Measurements from ENCODE around the gene MAP3K7.

MAP3K7 gene

GRCh38 chr6:90586836-90587638, at the start of gene MAP3K7:
MAP3K7 (minus strand) TSS chr6:90587072; CDS start chr6:90586883, 189 bp downstream.
- DNase-seq (ENCODE audit: low spot score) = peak; percentile 92

DNA sequence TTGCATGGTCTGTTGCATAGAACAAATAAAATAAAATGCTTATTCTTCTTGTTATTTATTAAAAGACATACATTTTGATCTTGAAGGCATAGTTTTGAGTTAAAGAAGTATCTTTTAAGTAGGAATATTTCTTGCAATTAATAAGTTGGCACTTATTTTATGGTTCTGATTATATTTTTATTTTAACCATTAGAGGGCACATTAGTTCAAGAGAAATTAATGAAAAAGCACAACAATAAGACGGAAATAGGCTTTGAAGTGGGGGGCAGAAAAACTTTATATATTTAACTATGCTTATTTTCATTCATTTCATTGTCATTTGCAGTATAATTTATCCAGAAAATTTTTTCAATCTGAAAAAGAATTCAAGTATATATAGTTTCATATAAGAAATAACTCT, 44.2 kb upstream of the MAP3K7 start:
- no peak for DNase-seq (ENCODE audit: low spot score)

DNA sequence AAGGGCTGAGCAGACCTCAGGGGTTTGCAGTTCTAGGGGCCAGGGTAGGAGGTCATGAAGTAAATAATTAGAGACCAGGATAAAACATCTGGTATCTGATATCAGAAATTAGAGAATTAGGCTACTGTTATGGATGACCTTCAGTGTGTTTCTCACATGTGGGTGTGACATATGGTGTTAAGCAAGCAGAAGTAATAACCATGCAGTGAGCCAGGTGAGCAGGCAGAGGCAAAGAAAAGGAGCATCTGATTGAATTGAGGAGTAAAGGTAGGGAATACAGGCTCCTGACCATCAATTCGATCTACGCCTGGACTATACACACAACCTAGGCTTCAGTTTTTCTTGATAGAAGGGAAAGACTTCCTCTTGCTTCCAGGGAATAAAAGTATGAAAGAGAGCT, 34.7 kb upstream of the MAP3K7 start:
- DNase-seq (ENCODE audit: low spot score) = no peak

- no peak for DNase-seq (ENCODE audit: low spot score)
These were observed 32.3 kb upstream of the MAP3K7 start for GRCh38 chr6:90619221-90619620.

GRCh38 chr6:90612313-90612680, 25.4 kb upstream of the MAP3K7 start:
- DNase-seq (ENCODE audit: low spot score) = no peak

DNA sequence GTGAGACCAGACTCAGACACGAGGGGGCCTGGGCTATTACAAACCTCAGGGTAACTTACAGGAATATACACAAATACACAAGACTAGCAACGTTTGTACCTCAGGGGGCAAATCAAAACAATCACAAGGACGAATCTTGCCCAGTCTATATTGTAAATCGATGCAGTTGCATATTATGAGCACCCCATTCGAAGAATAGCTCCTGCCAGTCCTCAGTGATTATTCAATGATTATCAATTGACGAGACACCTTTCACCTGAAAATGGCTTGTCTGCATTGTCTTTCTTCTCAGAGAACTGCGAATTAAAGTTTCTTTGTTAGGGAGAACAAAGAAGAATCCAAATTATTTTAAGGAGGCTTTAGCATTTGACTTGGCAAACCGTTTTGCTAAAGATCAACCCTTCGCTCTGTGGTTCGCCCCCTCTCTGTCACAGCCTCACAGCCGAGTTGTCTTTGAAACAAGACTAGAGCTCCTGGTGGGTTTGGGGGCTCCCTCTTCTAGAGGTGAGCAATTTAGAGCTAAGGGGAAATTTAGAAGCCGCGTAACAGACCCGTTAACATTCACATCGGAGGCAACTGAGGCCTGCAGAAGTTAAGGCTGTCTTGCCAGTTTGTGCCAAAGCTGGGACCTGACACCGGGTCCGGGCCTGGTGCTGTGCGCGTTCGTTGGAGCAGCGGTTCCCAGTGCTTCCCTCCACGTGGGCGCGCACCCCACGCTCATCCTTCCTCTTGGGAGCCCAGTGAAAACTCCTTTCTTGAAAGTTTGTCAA, 24.9 kb upstream of the MAP3K7 start:
- peak; percentile 2 for DNase-seq (ENCODE audit: low spot score)

GRCh38 chr6:90610751-90611542, 24.1 kb upstream of the MAP3K7 start:
- DNase-seq (ENCODE audit: low spot score) = peak; percentile 24

GRCh38 chr6:90610301-90610750, 23.5 kb upstream of the MAP3K7 start:
- DNase-seq (ENCODE audit: low spot score) = peak; percentile 8

DNA sequence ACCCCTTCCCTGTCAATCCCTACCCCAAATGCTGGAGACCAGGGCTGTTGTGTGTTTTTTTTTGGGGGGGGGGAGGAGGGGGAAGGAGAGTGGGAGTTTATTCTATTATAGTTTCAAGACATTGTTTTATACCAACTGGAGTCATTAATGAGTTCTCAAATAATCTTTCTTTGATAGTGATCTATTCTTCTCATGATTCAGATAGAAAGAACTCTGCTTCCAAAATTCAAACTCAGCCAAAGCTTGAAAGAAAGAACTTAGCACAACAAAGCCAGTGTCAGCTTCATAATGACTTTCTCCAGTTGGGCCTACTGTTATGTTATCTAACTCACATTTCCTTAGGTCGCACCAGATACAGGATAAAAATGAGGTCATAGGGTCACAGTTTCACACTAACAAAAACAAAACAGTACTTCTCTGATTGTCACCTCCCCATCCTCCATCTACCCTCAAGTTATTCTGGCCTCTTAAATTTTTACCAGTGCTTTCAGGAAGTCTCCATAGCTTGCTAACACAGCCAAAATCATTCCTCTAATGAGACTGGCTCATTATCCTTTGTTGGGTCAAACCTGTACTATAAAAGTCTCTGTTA, 19.0 kb upstream of the MAP3K7 start:
- no peak for DNase-seq (ENCODE audit: low spot score)

DNA sequence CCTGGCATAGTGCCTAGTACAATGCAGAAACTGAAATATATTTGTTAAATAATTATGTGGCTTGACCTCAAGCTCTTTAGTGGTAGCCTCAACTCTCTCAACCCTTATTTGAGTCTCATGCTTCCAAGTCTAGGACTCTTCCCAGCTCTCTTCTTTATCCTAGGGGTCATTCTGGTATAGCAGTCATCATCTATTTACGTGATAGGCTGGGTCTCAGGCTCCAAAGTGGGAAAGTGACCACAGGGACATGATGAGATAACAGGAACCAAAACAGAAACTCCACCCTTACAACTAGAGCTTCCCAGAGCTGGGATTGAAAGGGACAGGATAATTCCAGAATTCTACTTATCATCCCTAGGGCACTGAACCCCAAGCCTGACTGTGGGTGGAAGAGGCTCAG, 17.7 kb upstream of the MAP3K7 start:
- no peak for DNase-seq (ENCODE audit: low spot score)

GRCh38 chr6:90599151-90599550, 12.3 kb upstream of the MAP3K7 start:
- DNase-seq (ENCODE audit: low spot score) = no peak

DNA sequence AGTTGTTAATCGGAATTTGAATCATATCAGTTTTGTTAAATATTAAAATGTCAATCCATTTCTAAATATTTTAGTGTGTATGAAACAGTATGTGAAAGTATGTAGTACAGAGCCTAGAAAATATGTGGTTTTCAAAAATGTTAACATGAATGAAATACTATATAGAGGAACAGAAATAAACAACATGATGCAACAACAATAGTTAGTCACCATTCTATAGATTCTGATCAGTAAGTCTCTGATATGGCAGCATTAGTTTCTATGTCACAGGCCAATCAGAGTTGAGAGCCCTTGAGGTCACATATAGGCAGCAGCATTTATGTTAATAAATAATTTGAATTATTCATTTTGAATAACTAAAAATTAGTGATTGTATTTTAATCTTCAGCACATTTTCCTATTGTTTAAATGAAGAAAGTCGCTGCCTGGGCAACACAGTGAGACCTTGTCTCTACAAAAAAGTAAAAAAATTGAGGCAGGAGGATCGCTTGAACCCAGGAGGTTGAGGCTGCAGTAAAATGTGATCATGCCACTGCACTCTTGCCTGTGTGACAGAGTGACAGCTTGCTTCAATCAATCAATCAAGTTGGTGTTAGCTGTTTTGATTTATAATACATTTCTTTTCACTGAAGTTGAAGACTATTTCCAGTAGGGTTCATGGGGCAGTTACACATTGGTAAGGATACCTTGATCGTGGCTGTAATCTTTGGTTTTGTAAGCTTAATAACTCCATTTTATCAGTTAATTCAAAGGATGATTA, 11.5 kb upstream of the MAP3K7 start:
- DNase-seq (ENCODE audit: low spot score) = no peak

GRCh38 chr6:90596967-90597539, 10.2 kb upstream of the MAP3K7 start:
- DNase-seq (ENCODE audit: low spot score) = no peak

- no peak for DNase-seq (ENCODE audit: low spot score)
These were observed 9.0 kb upstream of the MAP3K7 start for GRCh38 chr6:90595854-90596253.

DNA sequence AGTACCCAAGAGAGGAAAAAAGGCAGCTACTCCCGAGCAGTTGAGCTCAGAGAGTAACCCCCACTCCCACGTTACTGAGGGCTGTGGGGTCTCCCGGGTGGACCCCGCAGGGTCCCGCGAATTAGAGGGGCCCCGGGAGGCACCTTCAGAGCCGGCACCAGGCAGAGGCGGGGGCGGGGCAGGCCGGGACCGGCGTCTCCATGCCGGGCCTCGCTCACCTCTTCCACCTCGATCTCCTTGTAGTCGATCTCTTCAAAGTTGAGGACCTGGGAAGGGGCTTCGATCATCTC, 381 bp downstream of the MAP3K7 start:
- DNase-seq (ENCODE audit: low spot score) = no peak

- DNase-seq (ENCODE audit: low spot score) = no peak
These were observed 2.1 kb downstream of the MAP3K7 start for GRCh38 chr6:90584636-90585255.

DNA sequence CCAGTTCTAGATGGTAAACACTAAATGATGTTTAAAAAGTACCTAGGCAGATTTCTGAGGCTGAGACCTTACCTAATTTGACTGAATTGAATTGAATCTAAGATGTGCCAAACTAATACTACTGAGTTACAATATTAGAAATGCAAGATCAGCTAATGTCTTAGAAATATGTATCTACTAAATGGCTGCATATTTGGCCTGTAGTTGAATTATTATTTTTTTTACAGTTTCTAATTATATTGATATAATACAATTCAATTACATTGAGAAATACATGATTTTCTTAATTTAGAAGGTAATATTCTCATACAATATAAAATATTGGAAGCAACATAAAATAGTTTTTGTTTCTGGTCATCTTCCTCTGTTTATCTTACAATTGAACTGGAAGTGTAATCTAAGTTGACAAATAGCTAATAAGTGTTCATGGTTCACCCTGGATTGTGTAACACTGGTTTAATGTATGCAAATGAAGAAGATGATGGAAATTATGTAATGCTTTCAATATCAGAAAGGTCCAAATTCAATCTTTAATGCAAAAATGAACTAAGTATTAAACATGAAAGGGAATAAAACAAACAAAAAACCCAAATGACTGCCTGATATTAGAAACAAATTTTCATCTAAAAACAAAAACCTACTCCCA, 2.9 kb downstream of the MAP3K7 start:
- no peak for DNase-seq (ENCODE audit: low spot score)

DNA sequence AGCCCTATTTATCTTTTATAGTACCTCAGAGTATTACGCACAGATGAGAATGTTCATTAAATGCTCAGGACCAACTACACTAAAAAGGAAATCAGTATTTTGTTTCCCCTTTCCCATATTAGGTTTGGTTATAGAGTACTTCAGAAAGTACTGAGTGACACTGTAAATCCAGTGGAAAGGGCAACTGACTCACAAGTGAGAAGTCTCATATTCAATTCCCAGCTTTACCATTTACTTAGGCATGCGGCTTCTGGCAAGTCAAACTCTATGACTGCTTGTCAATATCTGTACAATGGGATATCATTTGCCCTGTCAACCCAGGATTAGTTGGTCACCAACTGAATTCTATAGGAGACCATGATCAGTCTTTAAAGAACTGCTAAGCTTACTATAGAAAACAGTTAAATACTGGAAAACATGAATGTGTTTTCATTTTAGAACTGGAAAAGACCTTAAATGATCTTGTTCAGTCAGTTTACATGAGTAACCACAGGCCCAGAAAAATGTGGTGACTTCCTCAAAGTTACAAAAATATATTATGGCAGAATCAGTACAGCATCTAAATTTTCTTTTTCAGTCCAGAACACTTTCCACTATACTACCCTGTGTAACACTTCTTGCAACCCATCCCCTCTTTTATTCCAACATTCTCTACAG, 3.6 kb downstream of the MAP3K7 start:
- no peak for DNase-seq (ENCODE audit: low spot score)

DNA sequence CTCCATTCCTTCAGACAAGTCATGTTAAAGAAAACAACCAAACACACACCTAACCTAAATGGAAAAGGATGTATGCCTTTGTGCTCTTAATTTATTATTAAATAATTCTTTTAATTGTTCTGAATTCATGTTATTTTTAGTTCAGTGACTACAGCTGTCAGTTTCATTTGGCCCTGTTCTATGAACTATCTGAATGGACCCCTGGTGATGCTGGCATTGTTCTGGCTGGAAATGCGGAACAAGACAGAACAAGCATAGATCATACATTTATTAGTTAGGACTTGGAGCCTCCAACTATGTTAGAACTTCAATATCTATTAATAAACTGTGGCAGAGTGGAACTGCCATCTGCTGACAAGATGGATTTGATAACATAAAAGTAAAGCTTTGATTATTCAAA, 5.7 kb downstream of the MAP3K7 start:
- DNase-seq (ENCODE audit: low spot score) = no peak
